HG03039 (cell line): ENCODE results near the gene ZMYND19.
"Not testable (repeated sequence)": the region's sequence is repeated elsewhere in the genome, so short reads cannot be mapped to it uniquely, and the experiment has no call there.

Experiments
- ATAC-seq: cut with Tn5 transposase; IDR thresholded peaks from one replicate; pipeline ENCODE4 v1.9.1; 2021; ENCODE audit warnings: mild to moderate bottlenecking, moderate library complexity; ENCODE audit not compliant: unreplicated experiment

ZMYND19 gene

DNA sequence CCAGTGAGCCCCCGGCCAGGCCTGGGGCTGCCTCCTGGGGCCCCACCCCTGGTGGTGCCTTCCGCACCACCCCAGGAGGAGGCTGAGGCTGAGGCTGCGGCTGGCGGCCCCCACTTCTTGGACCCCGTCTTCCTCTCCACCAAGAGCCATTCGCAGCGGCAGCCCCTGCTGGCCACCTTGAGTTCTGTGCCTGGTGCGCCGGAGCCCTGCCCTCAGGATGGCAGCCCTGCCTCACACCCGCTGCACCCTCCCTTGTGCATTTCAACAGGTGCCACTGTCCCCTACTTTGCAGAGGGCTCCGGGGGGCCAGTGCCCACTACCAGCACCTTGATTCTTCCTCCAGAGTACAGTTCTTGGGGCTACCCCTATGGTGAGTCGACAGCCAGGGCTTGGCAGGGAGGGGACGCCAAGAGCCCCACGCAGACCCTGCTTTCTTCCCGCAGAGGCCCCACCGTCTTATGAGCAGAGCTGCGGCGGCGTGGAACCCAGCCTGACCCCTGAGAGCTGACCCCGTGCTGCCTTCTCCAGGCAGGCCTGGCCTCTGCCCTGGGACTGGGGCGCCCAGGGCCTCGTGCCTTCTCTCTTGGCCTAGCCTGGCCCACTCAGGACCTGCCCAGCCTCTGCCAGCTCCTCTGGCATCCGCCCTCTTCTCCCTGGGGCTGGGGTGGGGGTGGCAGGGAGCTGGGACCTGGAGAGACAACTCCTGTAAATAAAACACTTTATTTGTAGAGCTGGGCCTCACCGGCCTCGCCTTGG, 24.5 kb upstream of the ZMYND19 start:
- ATAC-seq = no peak

GRCh38 chr9:137613738-137614523, 23.6 kb upstream of the ZMYND19 start:
- no peak for ATAC-seq

GRCh38 chr9:137613259-137613658, 22.9 kb upstream of the ZMYND19 start:
- ATAC-seq = no peak

DNA sequence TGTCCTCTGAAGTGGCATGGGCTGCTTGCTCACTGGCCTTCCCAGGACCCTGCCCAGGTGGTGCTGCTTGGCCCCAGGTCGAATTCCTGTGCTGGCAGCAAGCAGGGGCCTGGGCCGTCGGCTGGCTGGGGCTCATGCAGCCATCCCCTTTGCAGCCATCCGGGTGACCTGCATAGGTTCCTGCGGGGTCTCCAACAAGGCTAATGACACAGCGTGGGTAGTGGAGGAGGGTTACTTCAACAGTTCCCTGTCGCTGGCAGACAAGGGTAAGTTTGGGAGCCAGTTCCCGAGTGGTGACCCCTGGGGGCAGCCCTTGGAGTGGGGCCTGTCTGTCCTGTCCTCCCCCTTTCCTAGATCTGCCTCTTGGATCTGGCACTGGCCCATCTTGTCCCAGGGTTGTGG, 22.4 kb upstream of the ZMYND19 start:
- ATAC-seq = no peak

GRCh38 chr9:137611623-137612609, 21.6 kb upstream of the ZMYND19 start:
- ATAC-seq = no peak

DNA sequence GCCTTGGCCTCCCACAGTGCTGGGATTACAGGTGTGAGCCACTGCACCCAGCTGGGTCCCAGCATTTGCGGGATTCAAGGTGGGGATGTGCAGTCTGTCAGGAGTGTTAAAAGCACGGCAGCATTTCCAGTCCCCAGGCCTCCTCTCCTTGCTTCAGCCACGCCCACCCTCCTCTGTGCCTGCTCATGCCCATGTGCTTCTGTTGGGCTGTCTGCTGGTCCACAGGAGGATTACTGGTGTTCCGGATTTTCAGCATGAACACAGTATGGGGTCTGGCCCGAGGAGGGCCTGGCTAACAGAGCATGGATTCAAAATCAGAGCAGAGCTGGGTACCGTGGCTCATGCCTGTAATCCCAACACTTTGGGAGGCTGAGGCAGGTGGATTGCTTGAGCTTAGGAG, 20.6 kb upstream of the ZMYND19 start:
- no peak for ATAC-seq

DNA sequence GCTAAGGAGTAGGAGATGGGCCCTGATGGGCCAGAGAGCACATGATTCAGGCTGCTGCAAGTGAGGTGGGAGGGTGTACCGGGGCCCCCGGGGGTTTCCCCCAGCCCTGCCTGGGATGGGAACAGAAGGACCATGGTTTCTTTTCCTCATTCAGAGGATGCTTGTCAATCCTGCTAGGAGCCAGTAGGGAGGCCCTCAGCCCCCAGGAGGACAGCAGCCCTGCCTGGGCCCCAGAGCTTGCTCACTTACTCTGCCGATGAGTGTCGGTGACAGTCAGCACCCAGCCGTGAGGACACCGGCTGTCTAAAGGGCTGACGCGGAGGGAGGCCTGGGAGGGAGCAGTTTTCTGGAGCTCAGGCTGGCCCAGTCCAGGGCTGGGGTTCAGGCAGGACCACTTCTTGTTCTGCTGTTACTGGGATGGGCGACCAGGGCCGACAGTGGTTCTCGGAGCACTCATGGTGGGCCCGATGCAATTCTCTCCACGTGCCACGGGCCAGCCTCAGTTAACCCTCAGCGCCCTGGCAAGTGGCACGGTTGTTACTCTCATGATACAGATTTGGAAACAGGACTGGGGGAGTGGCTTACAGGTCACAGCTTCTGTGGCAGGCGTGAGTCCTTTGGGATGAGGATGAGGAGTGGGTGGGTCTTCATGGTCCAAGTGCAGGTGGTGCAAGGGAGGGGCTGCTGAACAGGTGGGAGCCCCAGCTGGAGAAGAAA, 17.0 kb upstream of the ZMYND19 start:
- ATAC-seq = no peak

- no peak for ATAC-seq
These were observed 16.4 kb upstream of the ZMYND19 start for GRCh38 chr9:137606734-137607138.

DNA sequence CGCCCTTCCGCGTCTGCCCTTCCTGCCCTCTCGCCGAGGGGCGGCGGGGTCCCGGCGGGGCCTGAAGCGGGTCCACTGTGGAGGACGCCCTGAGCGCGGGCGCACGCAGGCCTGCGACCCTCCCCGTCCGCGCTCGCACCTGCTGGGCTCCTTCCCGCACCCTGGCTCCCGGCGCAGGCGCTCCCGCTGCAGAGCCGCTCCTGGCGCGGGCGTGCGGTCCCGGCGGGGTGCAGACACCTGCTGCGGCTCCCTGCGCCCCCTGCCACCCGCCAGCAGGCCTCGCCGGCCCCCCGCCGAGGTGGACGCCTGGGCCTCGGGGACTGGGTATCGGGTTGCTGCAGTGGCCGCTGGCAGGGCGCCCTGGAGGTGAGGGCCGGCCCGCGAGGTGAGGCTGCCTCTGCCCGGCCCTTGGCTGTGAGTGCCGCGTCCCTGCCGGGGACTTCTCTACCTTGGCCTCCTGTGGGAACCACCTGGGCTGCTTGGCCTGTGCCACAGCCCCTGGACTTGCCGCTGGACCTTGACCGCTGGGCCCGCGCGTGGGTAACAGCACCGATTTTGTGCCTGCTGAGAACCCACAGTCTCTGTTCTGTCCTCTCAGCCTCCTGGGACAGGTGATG, 15.8 kb upstream of the ZMYND19 start:
- peak; percentile 9 for ATAC-seq

GRCh38 chr9:137605121-137606004, 15.1 kb upstream of the ZMYND19 start, which contains the start of gene ARRDC1:
ARRDC1 (plus strand) TSS chr9:137605686; CDS start chr9:137605718, 32 bp downstream.
- peak; percentile 66 for ATAC-seq

DNA sequence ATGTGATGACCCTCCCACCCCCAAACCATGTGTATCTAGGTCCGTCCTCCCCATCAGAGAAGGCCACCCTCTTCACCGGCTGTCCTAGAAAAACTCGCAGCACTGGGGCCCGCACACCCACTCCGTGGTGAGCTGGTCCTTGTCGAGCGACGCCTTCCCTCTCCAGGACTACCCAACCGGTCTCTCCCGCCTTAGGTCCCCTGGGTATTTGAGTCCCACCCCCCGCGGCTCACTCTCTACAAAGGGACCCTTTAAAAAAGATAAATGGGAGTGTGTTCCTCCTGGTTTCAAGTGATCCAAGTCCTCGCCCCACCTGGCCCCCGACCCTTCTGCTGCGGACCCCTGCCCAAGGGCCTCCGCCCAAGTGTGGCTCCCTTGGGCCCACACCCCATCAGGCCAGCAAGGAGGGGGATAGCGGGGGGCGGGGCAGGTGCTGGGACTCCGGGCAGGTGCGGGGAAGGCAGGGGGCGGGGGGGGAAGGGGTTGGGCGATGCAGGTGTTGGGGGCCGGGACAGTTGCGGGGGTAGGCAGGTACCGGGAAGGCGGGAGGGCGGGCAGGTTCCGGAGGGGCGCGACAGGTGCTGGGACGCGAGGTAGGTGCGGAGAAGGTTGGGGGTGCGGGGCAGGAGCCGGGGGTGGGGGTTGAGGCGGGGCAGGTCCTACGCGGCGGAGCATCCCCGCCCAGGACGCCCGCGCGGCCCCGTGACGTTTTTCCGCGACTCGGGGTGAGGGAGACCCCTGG, 14.2 kb upstream of the ZMYND19 start:
- ATAC-seq = no peak

DNA sequence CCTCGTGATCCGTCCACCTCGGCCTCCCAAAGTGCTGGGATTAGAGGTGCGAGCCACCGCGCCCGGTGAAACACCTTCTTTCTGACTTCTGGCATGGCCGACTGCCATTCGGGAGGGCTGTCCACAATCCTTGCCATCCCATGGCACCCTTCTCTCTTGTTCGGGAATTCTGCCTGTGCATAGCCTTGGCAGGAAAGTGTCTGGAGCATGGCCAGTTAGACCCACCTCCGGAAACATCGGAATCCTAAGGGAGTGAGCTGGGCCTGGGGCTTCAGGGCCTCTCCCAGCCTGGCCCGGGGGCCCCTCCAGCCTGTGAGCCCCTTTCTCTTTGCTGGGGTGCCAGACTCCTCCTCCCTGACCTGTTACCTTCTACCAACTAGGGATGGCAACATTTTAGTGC, 13.6 kb upstream of the ZMYND19 start:
- ATAC-seq = no peak

GRCh38 chr9:137602661-137603060, 12.3 kb upstream of the ZMYND19 start:
- ATAC-seq = no peak

DNA sequence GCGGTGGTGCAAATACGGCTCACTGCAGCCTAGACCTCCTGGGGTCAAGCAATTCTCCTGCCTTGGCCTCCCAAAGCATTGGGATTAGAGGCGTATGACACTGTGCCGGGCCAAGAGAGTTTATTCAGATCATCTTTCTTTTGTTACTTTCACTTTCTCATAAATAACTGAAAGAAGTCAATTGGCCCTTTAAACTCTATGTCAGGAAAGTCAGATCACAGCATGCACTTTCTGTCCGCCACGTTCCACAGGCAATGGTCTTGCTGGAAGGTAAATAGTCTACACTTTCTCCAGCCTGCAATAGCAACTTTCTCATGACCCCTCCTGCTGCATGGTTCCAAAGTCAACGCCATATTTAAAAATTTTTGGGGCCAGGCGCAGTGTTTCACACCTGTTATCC, 8.6 kb upstream of the ZMYND19 start:
- no peak for ATAC-seq

DNA sequence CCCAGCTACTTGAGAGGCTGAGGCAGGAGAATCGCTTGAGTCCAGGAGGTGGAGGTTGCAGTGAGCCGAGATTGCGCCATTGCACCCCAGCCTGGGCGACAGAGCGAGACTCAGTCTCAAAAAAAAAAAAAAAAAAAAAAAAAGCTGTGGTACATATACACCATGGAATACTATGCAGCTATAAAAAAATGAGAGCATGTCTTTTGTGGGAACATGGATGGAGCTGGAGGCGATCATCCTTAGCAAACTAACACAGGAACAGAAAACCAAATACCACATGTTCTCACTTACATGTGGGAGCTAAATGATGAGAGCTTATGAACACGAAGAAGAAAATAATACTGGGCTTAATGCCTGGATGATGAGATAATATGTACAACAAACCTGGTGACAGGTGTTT, 6.3 kb upstream of the ZMYND19 start:
- ATAC-seq = not testable (repeated sequence)

DNA sequence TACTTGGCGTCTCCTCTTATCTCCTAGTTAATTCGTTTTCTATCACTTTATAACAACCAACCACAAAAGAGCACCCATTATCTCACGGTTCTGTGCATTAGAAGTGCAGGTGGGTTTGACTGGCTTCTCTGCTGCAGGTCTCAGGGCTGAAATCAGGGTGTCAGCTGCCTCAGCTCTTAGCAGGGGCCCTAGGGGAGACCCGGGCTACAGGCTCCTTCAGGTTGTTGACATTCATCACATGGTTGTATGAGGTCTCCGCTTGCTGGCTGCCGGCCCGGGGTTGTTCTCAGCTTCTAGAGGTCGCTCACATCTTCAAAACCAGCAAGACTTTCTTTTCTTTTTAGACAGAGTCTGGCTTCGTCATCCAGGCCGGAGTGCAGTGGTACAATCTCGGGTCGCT, 2.9 kb upstream of the ZMYND19 start:
- ATAC-seq = no peak

DNA sequence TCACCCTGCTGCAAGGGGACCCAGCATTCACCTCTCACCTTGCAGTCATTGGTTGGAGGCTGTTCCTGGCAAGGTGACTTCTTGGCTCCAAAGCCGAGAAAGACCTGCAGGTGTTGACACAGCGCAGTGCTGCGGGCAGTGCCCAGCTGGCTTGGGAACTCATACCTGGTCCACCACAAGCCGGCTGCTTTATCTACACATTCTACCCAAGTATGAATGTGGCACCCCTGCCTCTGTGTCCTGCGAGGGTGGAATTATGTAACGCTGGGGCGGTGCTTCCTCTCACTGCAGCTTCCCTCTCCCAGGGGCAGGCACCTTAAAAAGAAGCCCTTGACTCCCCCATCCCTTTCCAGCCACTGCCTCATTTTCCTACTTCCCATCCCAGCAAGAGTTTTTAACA, 2.5 kb upstream of the ZMYND19 start:
- no peak for ATAC-seq

DNA sequence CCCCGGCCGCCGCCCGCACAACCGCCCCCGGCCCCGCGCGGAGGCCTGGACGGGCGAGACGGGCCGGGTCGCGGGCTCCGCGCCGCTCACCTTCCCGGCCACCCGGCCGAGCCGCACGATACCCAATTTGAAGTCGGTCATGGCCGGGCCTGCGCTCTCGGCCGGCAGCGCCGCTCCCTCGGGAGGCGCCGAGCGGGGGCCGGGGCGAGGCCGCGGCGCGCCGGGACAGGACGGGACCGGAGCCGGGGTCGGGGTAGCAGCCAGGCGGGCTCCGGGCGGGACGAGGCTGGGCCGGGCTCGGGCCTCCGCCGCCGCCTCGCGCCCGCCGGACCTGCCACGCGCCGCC, 216 bp downstream of the ZMYND19 start:
- peak; percentile 7 for ATAC-seq
